GM18519 (cell line): ENCODE data around the gene COL18A1.

ENCODE experiments used
- ATAC-seq: cut with Tn5 transposase; IDR thresholded peaks from one replicate; pipeline ENCODE4 v1.9.1; 2021; ENCODE audit warnings: mild to moderate bottlenecking, moderate library complexity; ENCODE audit not compliant: unreplicated experiment, low FRiP score

COL18A1 gene

GRCh38 chr21:45539046-45539795 is 134.3 kb downstream of the COL18A1 start:
- no peak for ATAC-seq

GRCh38 chr21:45539796-45540600 is 135.0 kb downstream of the COL18A1 start:
- no peak for ATAC-seq

- no peak for ATAC-seq
Measured at GRCh38 chr21:45540601-45540970, 135.6 kb downstream of the COL18A1 start.

GRCh38 chr21:45541221-45542039 is 136.5 kb downstream of the COL18A1 start:
- no peak for ATAC-seq

GRCh38 chr21:45542242-45542666 is 137.3 kb downstream of the COL18A1 start, which contains the start of gene SLC19A1:
TSS of gene SLC19A1 (minus strand) at chr21:45542440. CDS start at chr21:45537959, 4,481 bp downstream.
- no peak for ATAC-seq

GRCh38 chr21:45542667-45543370 is 137.9 kb downstream of the COL18A1 start:
- no peak for ATAC-seq

GRCh38 chr21:45543371-45543709 is 138.4 kb downstream of the COL18A1 start:
- ATAC-seq: no peak

GRCh38 chr21:45543710-45544448 is 138.9 kb downstream of the COL18A1 start:
- ATAC-seq: no peak

- no peak for ATAC-seq
Measured at GRCh38 chr21:45544449-45545235, 139.7 kb downstream of the COL18A1 start.

GRCh38 chr21:45545236-45545570 is 140.2 kb downstream of the COL18A1 start:
- ATAC-seq: no peak

- ATAC-seq: no peak
Measured at GRCh38 chr21:45545691-45546531, 140.9 kb downstream of the COL18A1 start.

- no peak for ATAC-seq
Measured at GRCh38 chr21:45546636-45547544, 141.9 kb downstream of the COL18A1 start.

GRCh38 chr21:45547545-45547900 is 142.6 kb downstream of the COL18A1 start:
- ATAC-seq: no peak

- no peak for ATAC-seq
Measured at GRCh38 chr21:45548711-45549491, 143.9 kb downstream of the COL18A1 start.

- no peak for ATAC-seq
Measured at GRCh38 chr21:45549626-45550463, 144.9 kb downstream of the COL18A1 start.
